HG03045 (cell line): ENCODE results near the gene WWOX.

ENCODE experiments used
- ATAC-seq: cut with Tn5 transposase; IDR thresholded peaks from one replicate; pipeline ENCODE4 v1.9.1; 2021; ENCODE audit warnings: mild to moderate bottlenecking, moderate library complexity; ENCODE audit not compliant: unreplicated experiment

WWOX gene

DNA sequence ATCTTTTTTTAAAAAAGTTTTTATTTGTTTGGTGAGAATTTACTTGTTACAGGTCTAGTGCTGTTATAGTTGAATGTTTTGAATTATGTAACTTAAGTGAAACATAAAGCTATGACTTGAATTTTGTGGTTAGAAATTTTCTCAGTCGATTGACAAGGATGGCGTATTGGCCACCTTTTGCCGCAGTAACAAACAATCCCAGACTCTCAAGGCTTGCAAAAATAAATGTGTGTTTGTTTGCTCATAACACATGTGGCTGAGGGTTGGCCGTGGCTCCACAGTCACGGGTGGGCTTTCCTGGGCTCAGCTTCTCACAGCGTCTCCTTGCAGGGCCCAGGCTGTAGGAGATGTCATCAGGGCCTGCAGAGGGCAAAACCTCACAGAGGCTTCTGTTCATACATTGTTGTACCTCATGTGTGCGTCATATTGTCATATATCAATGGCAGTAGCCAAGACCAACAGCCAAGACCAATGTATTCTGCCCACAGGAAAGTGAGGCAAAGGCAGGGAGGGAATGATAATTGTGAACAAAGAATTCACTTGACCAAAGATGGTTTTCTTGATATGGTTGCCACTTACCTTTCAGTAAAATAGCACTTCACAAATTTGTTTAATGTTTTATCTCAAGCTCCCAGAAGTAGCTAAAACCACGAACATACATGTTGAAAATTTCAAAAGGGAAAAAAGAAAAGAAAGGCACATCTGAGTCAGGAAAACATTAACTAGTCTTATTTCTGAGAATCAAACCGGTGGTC lies 93.5 kb downstream of the WWOX start:
- no peak for ATAC-seq

DNA sequence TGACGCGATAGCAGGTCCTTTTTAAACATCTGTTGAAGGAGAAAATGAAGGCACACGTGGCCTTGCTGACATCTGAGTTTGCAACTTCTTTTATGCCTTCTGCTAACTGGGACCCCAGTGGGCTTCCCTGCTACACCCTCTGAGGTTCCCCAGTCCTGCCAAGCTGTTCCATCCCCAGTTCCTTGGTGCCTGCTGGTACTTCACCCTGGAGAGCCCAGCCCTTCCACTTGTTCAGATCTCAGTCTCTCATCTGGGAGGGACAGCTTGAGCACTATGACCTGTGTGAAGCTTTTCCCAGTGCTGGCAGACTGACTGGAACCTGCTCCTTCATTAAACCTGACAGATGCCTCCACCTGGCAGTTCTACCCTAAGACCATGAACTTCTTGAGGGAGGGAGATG lies 95.5 kb downstream of the WWOX start:
- no peak for ATAC-seq

DNA sequence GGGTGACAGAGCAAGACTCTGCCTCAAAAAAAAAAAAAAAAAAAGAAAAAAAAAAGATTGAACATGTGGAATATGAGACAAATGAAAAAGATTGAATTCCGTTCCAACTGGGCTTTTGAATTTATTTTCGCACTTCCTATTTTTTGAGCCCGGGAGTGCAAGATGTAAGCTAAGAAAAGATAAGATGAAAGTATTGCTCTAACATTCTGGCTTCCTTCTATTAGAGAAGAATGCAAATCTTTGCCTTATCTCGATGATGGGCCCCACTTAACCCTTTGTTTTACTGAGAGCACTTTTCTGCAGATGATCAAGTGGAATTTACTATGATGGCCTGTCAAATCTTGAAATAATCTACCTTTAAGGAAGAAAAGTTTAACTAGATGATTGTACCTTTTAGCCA lies 96.3 kb downstream of the WWOX start:
- ATAC-seq, result no peak

DNA sequence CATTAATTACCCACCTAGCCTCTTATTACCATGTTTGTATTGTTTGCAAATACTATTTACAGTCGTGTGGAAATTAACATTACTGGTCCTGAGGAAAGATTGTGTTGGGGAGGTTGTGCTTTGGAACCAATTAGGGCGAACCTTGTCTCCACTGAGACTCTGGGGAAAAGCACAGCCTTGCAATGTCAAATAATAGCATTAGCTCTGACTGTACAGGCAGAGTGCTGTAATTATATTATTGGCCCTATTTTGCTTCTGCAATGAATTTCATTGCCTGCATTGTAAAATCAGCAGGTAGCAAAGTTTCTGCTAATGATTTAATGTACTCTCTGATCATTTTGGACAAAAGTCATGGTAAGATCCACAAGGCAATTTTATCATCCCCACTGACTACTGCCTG lies 97.0 kb downstream of the WWOX start:
- ATAC-seq, result no peak

DNA sequence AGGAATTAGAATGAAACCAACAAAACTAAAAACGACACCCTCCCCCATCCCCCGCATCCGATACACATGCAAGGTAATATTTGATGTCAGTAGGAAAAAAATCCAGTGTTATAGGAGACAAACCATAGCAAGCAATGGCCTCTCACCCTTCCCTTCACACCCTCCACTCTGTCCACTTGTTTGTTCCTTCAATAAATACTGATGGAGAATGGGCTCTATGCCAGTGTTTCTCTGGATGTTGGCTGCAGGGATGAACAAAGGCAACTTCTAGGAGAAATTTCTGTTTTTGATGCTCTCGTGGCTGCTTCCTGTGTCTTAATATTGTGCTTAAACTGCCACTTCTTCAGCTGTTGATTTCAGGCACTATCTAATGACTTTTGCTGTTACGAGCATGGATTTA lies 98.8 kb downstream of the WWOX start:
- no peak for ATAC-seq

DNA sequence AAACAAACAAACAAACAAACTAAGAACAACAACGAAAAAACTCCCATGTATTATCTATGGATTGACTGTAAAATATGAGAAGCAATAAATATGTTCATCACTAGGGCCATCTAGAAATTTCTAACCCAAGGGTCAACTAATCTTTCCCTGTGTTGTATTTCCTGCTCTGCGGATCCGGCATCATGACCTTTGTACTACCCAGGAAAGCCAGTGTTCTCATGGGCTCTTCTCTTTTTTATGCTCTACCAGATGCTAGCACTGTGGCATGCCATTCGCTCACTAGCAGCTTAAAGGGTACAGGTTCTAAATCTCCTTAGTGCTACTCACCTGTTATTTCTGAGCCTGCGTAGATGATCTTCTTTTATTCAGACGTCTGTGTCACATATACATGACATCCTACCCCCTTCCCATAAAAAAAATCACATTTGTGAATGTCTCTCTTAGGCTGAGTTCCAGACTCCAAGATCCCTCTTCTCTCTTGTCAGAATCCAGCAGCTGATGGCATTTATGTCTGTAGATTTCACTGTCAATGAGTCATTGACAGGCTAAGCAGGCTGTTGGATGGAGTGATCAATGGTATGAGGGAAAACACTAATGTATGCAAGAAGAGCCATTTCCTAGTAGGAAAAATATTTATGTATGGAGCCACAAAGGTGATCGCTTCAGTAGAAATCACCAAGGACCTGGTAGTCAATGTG lies 100.0 kb downstream of the WWOX start:
- no peak for ATAC-seq

DNA sequence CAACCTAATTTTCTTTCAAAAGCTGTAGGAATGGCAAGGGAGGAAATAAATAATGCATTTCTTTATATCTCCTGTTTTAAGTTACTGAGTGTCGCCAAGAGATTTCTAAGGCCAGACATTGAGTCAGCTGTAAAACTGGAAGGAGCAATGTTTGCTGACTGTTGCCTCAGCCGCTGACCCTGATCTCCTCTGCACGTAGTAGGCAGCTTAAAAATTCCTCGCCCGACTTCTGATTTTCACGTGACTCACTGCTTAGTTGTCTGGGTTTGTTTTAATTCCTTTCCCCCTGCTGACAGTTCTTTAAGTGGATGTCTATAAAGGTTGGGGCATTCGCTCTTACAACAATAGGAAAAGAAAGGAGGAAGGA lies 100.6 kb downstream of the WWOX start:
- ATAC-seq, result no peak

DNA sequence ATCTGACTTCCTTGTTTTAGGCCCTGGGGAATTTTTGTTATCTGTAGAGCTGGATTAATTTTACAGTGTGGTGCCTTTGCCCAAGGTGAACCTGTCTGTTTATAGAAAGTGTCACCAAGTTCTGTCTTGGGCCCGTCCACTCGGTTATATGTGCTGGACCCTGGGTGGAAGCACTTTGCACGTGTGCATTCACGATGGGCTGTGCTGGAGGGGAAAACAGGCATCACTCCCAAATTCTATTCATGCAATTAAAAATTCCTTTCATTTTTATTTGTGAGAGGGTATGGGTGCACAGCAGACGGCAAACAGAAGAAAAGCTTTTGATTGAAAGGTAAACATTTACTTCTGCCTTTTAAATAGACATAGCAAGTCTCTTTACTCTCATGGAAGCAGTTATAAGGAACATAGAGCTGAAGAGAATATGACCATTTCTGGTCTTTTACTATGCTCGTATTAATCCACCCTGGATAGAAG lies 101.2 kb downstream of the WWOX start:
- no peak for ATAC-seq

DNA sequence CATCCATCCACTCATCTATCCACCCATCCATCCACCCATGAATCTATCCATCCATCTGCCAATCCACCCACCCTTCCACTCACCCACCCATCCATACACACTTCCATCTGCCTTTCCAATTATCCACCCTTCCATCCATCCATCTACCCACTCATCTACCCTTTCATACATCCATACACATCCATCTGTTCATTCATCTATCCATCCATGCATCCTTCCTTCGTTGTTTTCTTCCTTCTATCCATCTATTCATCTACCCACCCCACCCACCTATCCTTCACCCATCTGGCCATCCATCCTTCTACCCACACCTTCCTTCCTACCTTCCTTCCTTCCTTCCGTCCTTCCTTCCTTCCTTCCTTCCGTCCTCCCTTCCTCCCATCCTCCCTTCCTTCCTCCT lies 106.1 kb downstream of the WWOX start:
- ATAC-seq, result no peak

DNA sequence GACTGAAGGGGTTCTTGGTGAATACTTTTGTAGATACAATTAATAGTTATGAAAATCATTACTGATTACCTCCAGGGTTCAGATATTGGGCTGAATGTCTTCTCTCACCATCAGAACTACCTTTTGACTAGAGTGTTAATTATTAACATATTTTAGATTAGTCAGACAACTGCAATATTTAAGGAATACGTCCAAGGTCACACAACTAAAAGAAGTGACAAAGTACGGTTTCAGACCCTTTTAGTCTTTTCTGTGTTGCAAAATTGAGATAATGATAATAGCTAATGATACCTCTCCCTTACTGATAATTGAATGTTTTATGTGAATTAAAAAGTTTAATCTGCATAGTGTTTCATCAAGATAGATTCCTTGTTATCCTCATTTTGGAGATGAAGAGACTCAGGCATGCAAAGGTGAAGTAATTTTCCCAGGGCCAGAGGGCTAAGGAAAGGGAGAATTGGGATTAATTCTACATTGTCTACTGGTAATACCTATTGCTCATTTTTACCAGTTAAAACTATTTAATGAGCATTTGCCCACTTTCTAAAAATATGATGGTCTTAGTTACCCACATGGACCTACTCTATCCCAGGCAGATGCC lies 107.3 kb downstream of the WWOX start:
- no peak for ATAC-seq

DNA sequence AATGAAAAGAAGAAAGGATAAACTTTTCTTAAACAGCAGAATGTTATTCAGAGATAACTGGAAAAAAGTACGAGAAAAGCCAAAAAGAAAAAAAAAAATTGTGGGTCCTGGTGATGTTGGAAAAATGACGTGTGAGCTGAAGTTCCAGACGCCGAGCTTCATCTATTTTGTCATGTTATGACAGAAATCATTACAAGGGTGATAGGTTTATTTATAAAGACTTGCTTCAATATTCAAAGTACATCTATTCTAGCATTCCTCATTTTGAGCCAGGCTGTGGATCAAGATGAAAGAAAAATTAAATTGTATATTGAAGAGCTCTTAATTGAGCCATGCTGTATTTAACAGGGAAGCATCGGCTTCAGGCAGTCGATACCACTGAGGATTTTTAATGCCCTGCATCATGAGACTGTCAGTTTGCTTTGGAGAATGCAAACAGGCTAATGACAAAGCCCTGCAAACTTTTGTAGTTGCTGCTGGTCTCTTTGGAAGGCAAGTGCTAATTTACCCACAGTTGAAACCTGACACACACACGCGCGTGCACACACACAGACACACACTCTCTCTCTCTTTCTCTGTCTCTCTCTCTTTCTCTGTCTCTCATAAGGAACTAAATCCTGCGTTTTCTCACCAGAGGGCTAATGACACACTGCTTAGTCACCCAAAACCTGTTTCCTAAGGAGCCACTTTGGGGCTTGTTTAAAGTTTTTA lies 110.7 kb downstream of the WWOX start:
- no peak for ATAC-seq

DNA sequence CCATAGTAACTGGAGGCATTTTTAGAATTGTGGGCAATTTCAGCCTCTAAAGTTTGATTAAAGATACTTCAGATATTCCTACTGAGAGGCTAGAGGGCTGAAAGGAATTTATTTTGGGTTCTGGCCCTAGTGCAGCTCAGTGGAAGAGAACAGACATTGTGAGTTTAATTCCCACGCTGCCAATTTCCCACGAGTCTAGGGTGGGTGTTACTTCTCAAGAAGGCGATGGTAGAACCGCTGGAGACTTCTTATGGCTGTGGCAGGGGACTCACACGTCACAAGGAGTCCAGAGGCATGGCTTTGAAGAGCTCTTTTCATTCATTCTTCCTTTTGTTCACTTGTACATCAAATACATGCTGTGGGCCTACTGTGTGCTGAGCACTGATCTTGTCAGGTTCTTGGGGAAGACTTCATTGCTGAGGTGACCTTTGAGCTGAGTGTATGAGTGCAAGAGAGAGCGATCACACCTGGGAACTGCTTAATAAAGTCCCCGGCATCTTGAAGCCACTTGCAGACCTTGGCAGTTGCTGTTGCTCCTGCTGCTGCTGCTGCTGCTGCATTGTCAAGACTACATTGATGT lies 111.7 kb downstream of the WWOX start:
- no peak for ATAC-seq

DNA sequence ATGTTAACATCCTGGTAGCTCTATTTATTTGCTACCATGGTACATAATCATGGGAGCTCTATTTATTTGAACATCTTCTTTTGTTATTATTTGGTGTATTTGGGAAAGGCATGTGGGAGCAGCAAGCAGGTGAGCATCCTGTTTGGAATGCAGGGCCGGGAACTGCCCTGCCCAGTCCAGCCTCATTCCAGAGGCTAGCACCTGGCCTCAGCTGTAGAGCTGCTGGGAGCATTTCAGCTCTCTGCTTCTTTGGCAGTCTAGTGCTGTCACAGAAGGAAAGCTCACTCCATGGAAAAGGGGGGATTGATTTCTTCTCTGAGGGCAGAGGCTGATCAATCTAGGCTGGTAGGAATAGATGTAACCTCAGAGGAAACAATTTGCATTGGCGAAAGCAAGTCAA lies 112.5 kb downstream of the WWOX start:
- ATAC-seq, result no peak

DNA sequence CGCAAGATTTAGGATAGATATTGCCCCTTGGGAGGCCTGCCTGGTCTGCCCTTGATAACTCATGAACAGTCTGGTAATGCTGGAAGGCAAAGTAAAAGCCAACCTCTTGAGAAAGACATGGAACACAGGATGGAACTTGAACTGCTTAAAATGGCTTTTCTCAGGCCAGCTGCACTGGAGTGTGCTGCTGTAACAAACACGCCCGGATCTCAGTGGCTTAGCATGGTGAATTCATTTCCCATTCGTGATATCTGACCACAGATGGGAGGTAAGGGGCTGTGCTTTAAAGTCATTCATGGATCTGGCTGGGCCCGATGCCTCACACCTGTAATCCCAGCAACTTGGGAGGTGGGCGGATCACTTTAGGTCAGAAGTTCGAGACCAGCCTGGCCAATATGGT lies 113.2 kb downstream of the WWOX start:
- no peak for ATAC-seq

DNA sequence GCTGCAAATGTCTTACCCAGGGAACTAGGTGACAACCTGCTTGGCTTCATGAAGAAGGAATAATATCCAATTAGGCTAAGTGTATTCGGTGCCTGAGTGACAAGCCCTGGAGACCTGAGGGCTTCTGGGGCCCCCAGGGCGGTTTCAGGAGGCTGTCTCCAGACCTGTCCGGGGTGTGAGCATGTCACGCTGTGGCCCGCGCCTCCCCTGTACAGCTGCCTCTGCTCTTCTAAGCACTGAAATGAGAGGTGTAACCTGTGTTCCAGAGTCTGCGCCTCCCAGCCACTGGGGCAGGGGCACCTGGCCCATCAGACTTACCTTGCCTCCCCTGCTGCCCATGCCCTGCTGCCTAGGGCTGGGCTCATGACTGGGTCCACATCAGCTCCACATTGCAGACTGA lies 114.3 kb downstream of the WWOX start:
- ATAC-seq, result no peak

DNA sequence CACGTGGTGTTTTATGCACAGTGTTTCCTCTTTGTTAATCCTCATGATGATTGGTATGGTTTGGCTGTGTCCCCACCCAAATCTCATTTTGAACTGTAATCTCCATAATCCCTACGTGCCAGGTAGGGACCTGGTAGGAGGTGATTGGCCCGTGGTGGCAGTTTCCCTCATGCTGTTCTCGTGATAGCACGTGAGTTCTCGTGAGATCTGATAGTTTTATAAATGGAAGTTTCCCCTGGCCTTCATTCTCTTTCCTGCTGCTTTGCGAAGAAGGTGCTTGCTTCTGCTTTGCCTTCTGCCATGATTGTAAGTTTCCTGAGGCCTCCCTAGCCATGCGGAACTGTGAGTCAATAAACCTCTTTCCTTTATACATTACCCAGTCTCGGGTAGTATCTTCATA lies 115.8 kb downstream of the WWOX start:
- ATAC-seq, result no peak

DNA sequence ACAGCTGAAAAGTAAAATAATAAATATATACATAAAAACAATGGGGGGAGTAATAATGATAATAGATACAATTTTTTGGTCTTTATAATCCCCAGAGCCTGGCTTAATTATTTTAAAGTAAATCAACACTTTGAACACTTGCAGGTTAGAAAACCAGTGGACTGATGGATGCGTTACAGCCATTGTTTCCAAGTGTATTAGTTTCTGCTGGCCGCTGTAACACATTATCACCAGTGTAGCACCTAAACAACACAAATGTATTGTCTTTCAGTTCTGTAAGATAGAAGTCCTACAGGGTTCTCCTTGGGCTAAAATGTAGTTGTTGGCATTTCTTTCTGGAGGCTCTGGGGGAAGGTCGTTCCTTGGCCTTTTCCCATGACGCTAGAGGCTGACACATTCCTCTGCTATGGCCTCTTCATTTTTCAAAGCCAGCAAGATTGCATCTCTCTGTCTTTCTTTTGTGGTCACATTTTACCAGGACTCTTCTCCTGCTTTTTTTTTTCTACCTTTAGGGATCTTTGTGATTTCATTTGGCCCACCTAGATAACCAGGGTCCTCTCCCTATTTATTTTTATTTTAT lies 116.8 kb downstream of the WWOX start:
- ATAC-seq, result no peak

DNA sequence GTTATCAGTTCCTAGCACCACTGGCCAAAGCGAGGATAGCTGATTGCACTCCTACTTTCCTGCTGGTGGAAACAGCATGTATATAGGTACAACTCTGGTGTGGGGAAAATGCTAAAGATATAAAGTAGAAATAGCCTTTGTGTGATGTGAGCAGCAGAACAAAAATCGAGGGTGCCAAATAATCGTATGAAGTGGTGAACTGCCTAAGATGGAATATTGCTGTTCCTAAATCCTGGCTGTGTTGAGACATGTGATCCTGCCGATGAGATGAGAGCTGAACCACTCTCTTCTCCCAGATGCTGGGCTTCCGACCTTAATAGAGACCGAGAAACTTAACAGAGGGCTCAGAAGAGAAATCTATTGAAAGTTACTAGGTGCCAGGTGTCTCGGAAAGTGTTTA lies 117.8 kb downstream of the WWOX start:
- ATAC-seq, result no peak

DNA sequence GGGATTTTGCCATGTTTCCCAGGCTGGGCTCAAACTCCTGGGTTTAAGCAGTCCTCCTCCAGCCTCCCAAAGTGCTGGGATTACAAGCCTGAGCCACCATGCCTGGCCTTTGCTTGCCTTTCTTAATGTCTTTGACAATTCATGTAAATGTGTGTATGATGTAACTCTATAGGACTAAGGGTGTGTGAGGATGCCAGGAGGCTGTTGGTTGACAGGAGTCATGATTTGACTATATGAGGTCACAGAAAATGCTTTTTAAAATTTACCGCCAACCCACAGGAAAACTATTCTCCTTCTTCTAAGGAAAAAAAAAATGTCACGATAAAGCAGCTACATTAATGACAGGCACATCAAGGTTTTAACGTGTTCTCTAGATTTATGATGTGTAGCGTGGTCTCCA lies 118.8 kb downstream of the WWOX start:
- ATAC-seq, result no peak

DNA sequence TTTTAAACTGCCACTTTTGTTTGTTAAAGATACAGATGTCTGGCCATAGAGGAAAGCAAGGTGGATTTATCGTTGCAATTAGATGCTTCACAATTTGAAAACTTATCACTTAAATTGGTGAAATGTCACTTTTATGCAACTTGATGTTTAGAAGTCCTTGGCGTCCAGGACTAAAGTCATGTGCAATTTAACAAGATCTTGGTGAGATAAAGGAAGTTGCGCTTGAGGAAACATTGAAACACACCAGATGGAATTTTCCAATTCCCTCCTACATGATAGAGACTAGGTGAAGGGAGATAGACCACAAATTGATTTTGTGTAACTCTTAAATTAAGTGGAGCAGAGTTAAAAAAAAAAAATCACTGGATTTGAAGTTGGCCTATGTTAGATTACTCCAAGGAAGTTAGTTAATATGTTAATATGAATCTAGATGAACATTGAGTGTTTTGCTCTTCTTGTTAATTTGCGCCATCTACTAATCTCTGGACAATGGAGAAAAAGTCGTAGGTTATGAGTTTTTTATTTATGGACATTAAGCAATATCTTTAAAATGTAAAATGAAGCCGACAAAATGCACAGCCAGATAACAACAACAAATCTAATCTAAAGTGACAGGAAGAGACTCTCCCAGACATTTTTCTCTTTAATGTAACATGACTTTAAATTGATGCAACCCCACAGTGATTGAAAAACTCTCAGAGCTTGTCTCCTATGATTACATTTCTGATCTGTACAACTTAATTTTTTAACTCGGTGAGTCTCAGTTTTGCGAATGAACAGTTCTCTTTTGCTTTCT lies 119.6 kb downstream of the WWOX start:
- no peak for ATAC-seq
